ENCODE measurements around the gene MAEL. TPM values are rescaled to one million over a fixed set of nuclear protein-coding genes. Genes with fewer than 3 reads are reported as not detected.

The MAEL gene
- 0.11 TPM in 1 of 2 replicates, not detected in the other for total RNA-seq (2014; rRNA removed; shearing (Covaris generic))

GRCh38 chr1:166988974-166989515, at the start of gene MAEL:
Gene MAEL, plus strand, starts transcription at chr1:166989280. Its CDS starts 73 bp downstream, at chr1:166989353.
- DNase-seq (ENCODE audit: low read depth) = no peak

DNA sequence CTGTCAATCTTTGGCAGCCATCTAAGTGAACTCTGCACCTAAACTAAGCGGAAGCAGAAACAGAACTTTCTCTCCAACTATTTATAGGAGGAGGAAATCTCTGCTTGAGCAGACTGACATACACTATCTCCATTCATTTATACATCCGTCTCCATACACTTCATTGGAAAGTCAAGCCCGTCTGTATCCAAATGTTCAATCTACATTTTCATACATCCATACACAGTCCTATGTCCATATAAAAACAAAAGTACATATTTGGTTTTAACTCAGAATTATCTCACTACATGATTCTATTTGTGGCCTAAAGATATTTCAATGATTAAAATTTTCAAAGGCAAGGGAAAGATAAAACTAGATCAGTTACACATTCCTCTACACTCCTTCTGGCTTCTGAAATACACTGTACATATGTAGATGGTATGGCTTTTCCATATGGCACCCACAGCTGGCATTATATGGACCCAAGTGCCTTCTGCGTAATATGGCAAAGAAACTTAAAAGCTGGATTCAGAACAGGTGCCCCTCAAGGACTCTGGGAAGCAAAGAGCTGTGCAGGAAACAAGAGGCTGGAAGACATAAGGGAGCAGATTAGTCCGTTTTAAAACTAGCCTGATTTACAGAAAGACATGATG, 49.2 kb upstream of the MAEL start:
- DNase-seq (ENCODE audit: low read depth) = no peak

- peak; percentile 87 for DNase-seq (ENCODE audit: low read depth)
Observed at GRCh38 chr1:166944186-166944967, 44.7 kb upstream of the MAEL start.

DNA sequence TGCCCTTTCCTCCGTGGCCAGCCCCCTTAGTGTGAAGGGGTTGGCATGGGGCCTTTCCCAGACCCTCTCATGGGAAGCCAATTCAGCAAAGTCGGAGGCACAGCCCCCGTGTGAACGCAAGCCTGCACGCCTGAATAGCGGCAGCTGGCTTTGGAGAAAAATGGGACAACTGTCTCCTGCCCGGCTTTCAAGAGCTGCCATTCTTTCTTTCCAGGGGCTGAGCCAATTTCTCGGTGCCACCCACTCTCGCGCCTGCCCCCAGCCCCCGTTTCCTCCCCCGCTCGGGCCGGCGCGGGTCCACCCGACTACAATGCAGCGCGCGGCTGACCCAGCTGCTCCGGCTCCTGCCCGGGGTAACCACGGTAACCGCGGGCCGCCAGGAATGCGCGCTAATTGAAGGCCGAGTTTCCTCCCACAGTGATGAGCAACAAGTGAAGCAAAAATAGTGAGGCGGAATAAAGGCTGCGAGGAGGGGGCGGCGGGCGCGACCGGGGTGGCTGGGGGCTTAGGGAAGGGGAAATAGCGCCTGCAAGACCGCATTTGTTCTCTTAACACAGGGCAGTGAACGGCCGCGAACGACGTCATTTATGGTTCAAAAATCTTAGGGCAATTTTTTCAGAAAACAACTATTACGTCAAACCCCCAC, 41.6 kb upstream of the MAEL start:
- DNase-seq (ENCODE audit: low read depth) = peak; percentile 87

DNA sequence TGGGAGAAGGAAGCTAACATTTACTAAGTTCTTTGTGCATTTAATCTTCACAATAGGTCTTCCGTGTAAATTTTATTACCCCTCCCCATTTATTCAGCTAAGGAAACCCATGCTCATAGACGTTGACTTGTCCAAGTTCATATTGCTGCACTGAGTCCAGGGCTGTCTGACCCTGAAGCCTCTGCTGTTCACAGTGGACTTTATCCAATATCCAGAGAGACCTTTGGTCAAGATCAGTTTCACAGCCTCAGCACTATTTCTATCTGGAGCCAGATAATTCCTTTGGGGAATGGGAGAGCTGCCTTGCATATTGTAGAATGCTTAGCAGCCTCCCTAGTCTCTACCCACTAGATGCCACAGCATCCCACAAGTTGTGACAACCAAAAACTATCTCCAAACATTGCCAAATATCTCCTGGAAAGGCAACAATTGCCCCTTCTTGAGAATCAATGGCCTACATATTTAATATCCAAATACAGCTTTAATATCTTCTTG, 40.2 kb upstream of the MAEL start:
- no peak for DNase-seq (ENCODE audit: low read depth)

GRCh38 chr1:166950156-166950555, 38.9 kb upstream of the MAEL start:
- no peak for DNase-seq (ENCODE audit: low read depth)

DNA sequence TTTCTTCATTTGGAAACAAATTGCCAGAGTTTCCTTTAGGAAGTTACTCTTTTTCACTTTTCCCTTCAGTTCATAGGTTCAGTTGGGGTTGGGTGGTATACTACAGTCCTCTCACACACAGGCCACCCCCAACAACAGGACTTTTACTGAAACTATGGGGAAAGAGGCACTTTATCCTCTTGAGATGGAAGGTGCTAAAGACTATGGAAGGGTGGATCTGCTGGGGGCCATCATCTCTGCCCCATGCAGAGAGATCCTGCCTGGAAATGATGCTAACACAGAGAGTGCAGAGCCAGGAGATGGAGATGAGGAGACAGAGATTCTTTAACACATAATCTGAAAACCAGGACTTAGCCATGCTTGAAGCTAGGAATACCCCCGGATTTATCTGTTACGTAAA, 38.0 kb upstream of the MAEL start:
- DNase-seq (ENCODE audit: low read depth) = no peak

DNA sequence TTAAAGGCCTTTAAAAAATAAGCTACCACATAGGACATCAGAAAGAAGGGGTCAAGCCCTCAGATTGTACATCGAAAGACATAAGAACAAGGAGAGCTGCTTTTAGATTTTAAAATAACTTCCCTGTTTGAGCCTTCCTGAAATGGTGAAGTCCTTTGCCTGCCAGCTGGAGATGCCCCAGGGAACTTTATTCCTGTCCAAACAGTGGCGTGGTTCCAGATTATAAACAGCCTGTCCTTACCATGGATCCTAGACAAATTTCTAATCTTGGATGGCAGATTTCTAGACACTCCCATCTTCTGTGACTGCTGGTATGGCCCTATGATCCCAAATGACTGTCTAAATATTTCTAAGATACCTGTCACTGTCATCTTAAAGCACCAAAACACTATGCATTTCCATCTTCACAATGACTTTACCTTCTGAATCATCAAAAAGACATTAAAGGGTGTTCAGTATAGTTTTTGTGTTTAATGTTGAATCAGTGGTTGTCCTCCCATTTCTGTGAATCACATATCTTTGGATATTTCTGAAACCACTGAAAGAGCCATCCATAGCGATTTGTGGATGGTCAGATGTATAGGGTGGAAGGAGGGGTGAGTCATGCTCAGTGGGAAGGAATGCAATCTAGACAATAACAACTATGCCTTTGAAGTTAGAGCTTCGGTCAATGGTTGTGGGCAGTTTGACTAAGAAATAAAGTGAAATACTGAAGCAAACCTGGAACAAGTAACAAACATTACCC, 36.9 kb upstream of the MAEL start:
- peak; percentile 89 for DNase-seq (ENCODE audit: low read depth)

DNA sequence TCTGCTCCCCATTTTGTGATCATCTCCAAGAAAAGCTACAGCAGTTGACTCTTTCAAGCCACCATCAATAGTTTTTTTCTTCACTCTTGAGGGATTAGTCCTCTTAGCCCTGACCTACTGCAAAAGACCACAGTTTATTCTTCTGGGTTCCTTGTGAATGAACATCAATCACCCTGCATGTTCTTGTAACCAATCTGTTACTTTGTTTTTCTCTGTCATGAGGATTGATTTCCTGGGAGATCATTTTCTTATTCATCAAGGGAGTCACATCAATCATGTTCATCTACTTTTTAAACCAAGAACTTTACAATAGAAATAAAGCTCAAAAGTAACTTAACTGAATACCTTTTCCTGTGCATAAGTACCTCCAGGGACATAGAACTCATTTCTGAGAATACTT, 35.6 kb upstream of the MAEL start:
- no peak for DNase-seq (ENCODE audit: low read depth)

DNA sequence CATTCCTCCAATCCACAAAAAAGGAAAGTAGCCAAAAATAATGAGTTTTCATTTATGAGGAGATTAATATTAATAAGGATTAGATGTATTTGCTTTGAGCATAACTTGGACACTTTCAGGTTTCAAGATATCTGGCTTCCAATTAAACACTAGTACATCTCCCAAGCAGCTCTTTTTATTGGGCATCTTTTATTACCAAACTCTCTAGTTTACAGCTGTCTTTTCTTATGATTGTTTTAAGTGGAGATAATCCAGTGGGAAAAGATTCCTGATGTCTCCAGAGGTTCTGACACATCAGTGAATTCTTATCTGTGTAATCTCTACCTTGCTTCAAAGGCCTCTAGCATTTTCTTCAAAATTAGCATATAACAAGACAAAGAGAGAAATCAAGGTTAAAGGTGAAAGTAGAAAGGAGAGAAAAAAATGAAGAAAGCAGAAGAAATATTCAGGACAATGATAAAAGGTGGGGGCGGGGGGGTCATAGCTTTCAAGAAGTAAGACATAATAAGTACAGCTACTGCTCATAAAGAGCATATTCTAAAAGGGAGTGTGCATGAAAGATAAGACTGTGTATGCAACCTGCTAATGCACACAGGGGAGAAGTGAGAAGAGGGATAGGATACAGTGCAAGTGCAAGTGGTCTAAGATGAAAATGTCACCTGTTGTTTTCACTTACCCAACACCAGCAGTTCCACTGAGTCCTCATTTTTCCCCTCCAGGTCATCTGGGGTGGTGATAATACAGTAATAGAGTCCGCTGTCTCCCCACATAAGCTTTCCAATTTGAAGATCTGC, 32.8 kb upstream of the MAEL start:
- no peak for DNase-seq (ENCODE audit: low read depth)

- no peak for DNase-seq (ENCODE audit: low read depth)
Observed at GRCh38 chr1:166956872-166957271, 32.2 kb upstream of the MAEL start.

GRCh38 chr1:166960858-166961474, 28.1 kb upstream of the MAEL start:
- no peak for DNase-seq (ENCODE audit: low read depth)

DNA sequence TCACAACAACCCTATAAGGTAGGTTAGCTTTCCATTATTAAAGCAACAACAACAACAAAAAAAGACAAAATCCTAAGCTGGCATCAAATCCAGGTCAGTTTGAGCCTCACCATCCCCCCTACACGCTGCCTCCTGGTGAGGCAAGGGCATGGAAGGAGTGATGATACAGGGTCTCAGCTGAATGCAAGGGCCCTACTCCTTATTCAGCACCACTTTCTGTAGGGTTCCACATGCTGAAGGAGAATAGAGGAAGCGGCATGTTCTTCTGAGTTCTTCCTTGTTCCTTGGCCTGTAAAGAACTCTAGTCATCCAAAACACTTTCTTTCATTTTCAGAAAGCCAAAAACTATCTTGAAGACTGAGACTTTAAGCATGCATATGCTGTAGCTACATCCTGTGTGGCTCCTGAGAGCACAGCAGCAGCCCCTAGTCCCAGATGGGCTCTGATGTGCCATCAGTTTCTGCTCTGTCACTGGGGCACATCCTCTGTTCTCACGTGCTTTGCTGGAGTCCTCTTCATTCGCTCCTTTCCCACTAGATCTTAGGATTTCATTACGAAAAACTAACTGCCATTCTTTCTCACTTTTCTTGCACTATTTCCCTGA, 19.9 kb upstream of the MAEL start:
- no peak for DNase-seq (ENCODE audit: low read depth)

- no peak for DNase-seq (ENCODE audit: low read depth)
Observed at GRCh38 chr1:166971252-166971651, 17.8 kb upstream of the MAEL start.

GRCh38 chr1:166972193-166972592, 16.9 kb upstream of the MAEL start:
- no peak for DNase-seq (ENCODE audit: low read depth)

DNA sequence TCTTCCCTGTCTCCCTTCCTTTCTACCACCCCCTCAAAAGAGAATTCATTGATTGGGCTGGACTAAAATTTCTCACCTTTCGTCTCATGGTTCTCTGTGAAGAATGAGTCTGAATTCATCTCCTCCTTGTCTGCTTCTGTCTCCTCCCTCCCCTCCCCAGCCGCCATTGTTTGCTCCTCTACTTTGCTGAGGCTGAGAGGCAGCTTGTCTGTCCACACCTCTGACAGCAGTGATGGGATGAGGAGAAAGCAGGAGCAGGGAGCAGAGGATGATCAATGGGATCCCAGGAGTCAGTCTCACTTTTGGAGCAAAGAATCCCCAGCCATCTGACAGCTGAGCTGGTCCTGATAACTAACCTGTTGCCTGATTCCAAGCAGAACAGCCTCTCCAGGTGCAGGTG, 16.3 kb upstream of the MAEL start:
- no peak for DNase-seq (ENCODE audit: low read depth)

DNA sequence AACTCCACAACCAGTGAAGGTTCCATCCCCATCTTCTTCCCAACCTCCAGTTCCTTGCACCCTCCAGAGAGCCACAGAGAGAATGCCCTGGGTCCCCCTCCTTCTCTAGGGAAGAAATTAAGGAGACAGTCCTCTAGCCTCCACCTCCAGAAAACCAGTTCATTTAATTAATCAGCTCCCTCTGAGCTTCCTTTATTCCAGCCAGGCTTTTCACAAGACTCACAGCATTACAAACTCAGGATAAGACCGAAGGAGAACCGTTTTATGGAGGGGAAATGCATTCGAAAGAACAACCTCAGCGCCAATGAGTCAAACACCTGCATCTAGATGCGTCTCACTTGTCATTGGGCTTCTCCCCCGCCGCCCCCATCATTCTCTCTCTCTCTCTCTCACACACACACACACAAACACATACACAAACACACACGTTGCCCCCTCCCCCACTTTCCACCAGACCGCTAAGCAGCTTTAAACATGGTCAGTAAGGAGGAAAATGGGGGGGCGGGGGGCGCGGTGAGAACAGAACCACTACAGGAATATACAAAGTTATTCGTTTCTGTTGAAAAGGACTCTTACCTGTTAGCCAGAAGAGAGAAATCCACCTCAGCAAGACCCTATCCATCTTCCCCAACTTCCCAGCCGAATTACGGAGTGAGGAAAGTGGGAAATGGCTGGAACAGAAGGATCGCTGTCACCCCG, 14.3 kb upstream of the MAEL start:
- DNase-seq (ENCODE audit: low read depth) = peak; percentile 23

- peak; percentile 58 for DNase-seq (ENCODE audit: low read depth)
Observed at GRCh38 chr1:166975361-166976129, 13.5 kb upstream of the MAEL start, which contains the start of gene ILDR2. Gene ILDR2, minus strand, starts transcription at chr1:166975540. Its CDS starts 272 bp downstream, at chr1:166975268.
